Chondrocyte (in vitro differentiated cells): ENCODE results near the gene VWDE. TPM values are rescaled to one million over a fixed set of nuclear protein-coding genes. Genes with fewer than 3 reads are reported as not detected.
A peak's percentile ranks its signal among the peaks of the same experiment; 100 is the strongest.
"Not testable (repeated sequence)": the region's sequence is repeated elsewhere in the genome, so short reads cannot be mapped to it uniquely, and the experiment has no call there.

ENCODE experiments used
- DNase-seq: peaks from one replicate; pipeline ENCODE4 v3.0.0; 2021; ENCODE audit warnings: mixed read lengths, low spot score
- H3K27ac Mint-ChIP-seq: one replicate; pipeline ENCODE4 v1.8.0; 2021; ENCODE audit warnings: mild to moderate bottlenecking, moderate library complexity, mixed read lengths; ENCODE audit not compliant: unreplicated experiment
- H3K27me3 Mint-ChIP-seq: 2 replicates; pipeline ENCODE4 v1.8.0; 2021; ENCODE audit warnings: low read depth, mixed read lengths
- H3K36me3 Mint-ChIP-seq: 2 replicates; pipeline ENCODE4 v1.8.0; 2021; ENCODE audit warnings: low read depth, mixed read lengths
- H3K4me1 Mint-ChIP-seq: 2 replicates; pipeline ENCODE4 v1.8.0; 2021; ENCODE audit warnings: low read depth, mild to moderate bottlenecking, mixed read lengths
- H3K4me3 Mint-ChIP-seq: one replicate; pipeline ENCODE4 v1.8.0; 2021; ENCODE audit warnings: mild to moderate bottlenecking, moderate library complexity, mixed read lengths; ENCODE audit not compliant: unreplicated experiment
- H3K9me3 Mint-ChIP-seq: 2 replicates; pipeline ENCODE4 v1.8.0; 2021; ENCODE audit warnings: low read depth, mixed read lengths
- long read RNA-seq: library from polyadenylated mRNA; stranded (forward); transcript quantifications from one replicate; pipeline ENCODE4 v2.0.0, GENCODE V29; 2021
- total RNA-seq: library from RNA; stranded (reverse); gene quantifications from 3 replicates; pipeline ENCODE4 v1.2.1, GENCODE V29; 2021
- TF ChIP-seq, protein P1 (sequence below): fragments of 200-600 bp; sonication (generic); IDR thresholded peaks from 2 replicates; pipeline ENCODE4 v1.5.0; 2021; ENCODE audit warnings: antibody characterized with exemption, mild to moderate bottlenecking, moderate library complexity

VWDE gene
- total RNA-seq, result not detected in 3 replicates
- long read RNA-seq, result 0 reads

DNA sequence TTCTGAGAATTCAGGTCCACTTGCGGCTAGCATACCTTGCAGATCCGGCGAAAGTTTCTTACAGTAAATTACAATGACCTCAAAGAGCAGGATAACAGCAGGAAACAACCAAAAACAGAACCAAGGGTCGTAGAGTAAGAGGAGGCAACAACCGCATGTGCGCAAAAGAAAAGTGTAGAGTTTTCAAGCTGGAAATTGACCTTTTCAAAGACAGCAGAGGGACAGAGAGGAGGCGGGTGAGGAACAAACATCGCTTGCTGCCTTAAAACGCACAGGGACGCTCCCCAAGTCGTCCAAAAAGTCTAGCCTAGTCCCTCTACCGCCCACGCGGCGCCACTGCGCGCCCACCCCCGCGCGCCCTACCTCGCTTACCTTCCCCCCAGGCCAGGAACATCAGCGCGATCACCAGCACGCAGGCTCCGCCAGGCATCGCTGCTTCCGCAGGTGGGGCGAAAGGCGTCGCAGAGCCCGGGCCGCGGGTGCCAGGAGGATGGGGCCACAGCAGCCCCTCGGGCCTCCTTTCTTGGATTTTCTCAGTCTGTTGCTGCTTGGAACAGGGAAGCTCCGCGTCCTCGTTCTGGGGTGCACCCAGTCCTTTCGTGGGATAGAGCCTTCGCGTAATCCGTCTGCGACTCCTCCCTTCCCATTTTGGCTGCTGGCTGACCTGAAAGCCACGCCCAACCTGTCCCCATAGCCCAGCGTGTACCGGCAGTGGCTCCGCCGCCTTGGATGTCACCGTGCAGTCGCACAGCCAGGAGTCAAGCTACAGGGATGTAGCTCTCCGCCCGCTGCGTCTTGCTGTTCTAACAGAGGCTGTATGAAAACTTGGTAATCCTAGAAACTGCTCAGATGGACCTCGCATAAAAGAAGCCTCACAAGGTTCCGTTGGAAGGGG lies at the start of gene VWDE:
VWDE (minus strand) TSS at position 579 of the 895 bp plus-strand sequence; CDS start at position 430, 149 bp downstream.
- H3K27ac Mint-ChIP-seq, result no peak within 1 kb of the TSS
- TF ChIP-seq, protein P1, sequence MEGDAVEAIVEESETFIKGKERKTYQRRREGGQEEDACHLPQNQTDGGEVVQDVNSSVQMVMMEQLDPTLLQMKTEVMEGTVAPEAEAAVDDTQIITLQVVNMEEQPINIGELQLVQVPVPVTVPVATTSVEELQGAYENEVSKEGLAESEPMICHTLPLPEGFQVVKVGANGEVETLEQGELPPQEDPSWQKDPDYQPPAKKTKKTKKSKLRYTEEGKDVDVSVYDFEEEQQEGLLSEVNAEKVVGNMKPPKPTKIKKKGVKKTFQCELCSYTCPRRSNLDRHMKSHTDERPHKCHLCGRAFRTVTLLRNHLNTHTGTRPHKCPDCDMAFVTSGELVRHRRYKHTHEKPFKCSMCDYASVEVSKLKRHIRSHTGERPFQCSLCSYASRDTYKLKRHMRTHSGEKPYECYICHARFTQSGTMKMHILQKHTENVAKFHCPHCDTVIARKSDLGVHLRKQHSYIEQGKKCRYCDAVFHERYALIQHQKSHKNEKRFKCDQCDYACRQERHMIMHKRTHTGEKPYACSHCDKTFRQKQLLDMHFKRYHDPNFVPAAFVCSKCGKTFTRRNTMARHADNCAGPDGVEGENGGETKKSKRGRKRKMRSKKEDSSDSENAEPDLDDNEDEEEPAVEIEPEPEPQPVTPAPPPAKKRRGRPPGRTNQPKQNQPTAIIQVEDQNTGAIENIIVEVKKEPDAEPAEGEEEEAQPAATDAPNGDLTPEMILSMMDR, result no peak
- H3K4me3 Mint-ChIP-seq, result peak within 1 kb of the TSS; percentile 71
- peaks cover 16% of the 10 kb centered on the region for H3K4me1 Mint-ChIP-seq
- no peaks in the 10 kb centered on the region for H3K36me3 Mint-ChIP-seq
- H3K27me3 Mint-ChIP-seq, result peaks cover 54% of the 10 kb centered on the region
- H3K9me3 Mint-ChIP-seq, result peaks cover 5% of the 10 kb centered on the region
- peak; percentile 82 for DNase-seq

DNA sequence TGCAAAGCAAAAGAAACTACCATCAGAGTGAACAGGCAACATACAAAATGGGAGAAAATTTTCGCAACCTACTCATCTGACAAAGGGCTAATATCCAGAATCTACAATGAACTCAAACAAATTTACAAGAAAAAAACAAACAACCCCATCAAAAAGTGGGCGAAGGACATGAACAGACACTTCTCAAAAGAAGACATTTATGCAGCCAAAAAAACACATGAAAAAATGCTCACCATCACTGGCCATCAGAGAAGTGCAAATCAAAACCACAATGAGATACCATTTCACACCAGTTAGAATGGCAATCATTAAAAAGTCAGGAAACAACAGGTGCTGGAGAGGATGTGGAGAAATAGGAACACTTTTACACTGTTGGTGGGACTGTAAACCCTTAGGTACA lies 49.5 kb upstream of the VWDE start:
- not testable (repeated sequence) for H3K4me3 Mint-ChIP-seq, H3K36me3 Mint-ChIP-seq

DNA sequence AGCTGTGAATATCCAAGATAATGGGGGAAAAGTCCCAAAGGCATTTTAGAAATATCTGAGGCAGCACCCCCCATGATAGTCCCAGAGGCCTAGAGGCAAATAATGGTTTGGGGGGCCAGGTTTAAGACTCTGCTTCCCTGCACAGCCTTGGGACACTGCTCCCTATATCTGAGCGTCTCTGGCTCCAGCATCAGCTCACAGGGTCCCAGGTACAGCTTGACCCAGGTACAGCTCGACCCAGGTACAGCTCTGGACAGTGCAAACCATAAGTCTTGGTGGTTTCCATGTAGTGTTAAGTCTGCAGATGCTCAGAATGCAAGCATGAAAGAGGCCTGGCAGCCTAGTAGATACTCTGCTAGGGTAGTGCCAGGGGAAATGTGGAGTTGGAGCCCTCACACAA lies 47.0 kb upstream of the VWDE start:
- TF ChIP-seq, protein P1, result no peak
- H3K9me3 Mint-ChIP-seq, result no peaks in the 10 kb centered on the region
- DNase-seq, result no peak
- H3K4me1 Mint-ChIP-seq, result no peaks in the 10 kb centered on the region
- H3K36me3 Mint-ChIP-seq, result no peaks in the 10 kb centered on the region
- H3K4me3 Mint-ChIP-seq, result no peak overlapping the region
- peaks cover 8% of the 10 kb centered on the region for H3K27me3 Mint-ChIP-seq
- H3K27ac Mint-ChIP-seq, result no peak overlapping the region

More for the DNA sequence above, 49.5 kb upstream of the VWDE start:
- DNase-seq, H3K27ac Mint-ChIP-seq, H3K9me3 Mint-ChIP-seq, H3K27me3 Mint-ChIP-seq, H3K4me1 Mint-ChIP-seq: not testable (repeated sequence)

DNA sequence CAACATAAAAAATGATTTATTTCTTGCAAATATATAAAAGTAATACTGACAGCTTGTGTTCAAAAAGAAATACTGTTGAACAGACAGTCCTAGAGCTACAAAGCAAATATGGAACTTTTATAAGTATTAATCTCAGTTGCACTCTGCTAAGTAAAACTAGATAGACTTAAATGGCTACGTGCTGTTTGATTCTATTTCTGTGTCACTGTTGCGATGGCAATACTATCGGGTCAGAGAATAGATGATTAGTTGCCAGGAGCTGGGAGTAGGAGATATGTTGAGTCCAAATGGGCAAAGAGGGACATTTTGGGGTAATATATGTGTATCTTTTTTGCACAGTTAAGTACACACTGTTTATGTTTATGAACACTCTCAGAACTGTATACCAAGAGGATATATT lies 41.1 kb upstream of the VWDE start:
- Mint-ChIP-seq H3K27me3 (peaks cover 11% of the 10 kb centered on the region), H3K36me3 (no peaks in the 10 kb centered on the region), H3K9me3 (no peaks in the 10 kb centered on the region), H3K4me3 (no peak overlapping the region), H3K27ac (no peak overlapping the region), H3K4me1 (no peaks in the 10 kb centered on the region)
- TF ChIP-seq, protein P1, result no peak
- DNase-seq, result no peak

DNA sequence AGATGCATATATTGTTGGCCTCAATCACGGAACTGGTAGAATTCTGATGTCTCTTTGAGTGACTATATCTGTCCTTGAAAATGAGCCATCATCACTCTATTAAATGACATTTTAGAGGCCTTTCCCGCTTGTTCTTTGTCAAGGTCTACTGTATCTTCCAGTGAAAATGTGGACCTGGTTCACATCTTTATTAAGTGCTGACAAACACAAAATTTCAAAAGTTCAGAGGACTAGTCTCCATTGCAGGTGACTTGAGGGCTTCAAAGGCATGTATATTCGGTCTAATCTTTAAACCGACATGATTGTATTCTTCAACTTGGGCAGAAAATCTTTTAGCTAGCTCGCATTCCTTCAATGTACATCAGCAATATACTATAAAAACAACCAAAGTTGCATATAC lies 36.6 kb upstream of the VWDE start:
- Mint-ChIP-seq H3K4me1 (no peaks in the 10 kb centered on the region), H3K27me3 (peaks cover 7% of the 10 kb centered on the region), H3K4me3 (no peak overlapping the region), H3K9me3 (no peaks in the 10 kb centered on the region), H3K36me3 (no peaks in the 10 kb centered on the region), H3K27ac (no peak overlapping the region)
- no peak for DNase-seq
- TF ChIP-seq, protein P1, result no peak
